HL-60 (cell line): Measurements from ENCODE around the gene THUMPD3.

Source experiments
- CTCF ChIP-seq: IDR thresholded peaks from one replicate; pipeline ENCODE4 v1.5.1; 2011; ENCODE audit warnings: low read length, control low read depth, inconsistent platforms; ENCODE audit not compliant: insufficient read depth
- SPI1 ChIP-seq: IDR thresholded peaks from 2 replicates; pipeline ENCODE4 v1.6.1; 2012; ENCODE audit warnings: low read depth, mild to moderate bottlenecking, borderline replicate concordance

GRCh38 chr3:9385187-9386077, 22.6 kb downstream of the THUMPD3 start:
- no peak for TF ChIP-seq CTCF
- no peak for TF ChIP-seq SPI1
